NCI-H2029 treated with DMSO at 0.1 percent for 48 hours (cell line): ENCODE measurements around the gene FAM181A.

Experiments
- DNase-seq: peaks from one replicate; lab custom pipeline; 2025; lab: John Stamatoyannopoulos, UW

The FAM181A gene

GRCh38 chr14:93978735-93979134 is 51.6 kb downstream of the FAM181A start:
- no peak for DNase-seq
